ENCODE data around the gene PDGFRB. TPM values are rescaled to one million over a fixed set of nuclear protein-coding genes. Genes with fewer than 3 reads are reported as not detected.

The PDGFRB gene
- total RNA-seq, 5 donors from 2014 or later (not counting 1 experiment from before 2014, with no cell fraction given): 0.32 to 3.6 (median 1.6) TPM

DNA sequence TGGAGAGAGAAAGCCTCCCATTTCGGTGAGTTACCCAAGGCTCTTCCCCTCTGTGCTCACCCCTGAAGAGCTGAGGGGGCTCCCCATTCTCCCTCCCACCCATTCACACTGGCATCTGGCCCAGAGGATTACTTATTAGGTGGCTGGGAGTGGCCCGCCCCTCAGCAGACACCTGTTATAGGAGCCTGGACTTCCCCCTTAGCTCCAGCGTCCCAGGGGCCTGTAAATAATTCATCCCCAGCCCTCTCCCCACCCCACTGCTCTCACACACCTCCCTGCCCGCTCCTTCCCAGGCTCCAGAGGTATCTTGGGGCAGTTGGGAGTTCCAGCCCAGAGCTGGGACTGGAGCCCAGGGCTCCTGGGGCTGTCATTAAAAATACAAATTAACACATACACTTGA, 22.6 kb upstream of the PDGFRB start:
- ChIA-PET POLR2A (no interaction called here), CTCF (no interaction called here)
- no peak for ATAC-seq (replicated peaks in 1 of 4)
- no peak for DNase-seq
- no peaks in the 10 kb centered on the region for H3K4me1 ChIP-seq (ENCODE audit: control insufficient read depth in 1 of 2, extremely low read depth in 1 of 2, insufficient read depth in 2 of 2, low read length in 2 of 2)
- Mint-ChIP-seq H3K9me3 (no peaks in the 10 kb centered on the region), H3K27me3 (peaks cover 9% of the 10 kb centered on the region in 2 donors), H3K4me1 (no peaks in the 10 kb centered on the region), H3K27ac (no peak overlapping the region), H3K4me3 (no peak overlapping the region), H3K36me3 (no peaks in the 10 kb centered on the region)
- no peak overlapping the region for H3K4me3 ChIP-seq (ENCODE audit: control insufficient read depth in 1 of 2, extremely low read depth in 1 of 2, low read length in 1 of 2)
- H3K27me3 ChIP-seq (replicated peaks in 1 of 2; ENCODE audit: control insufficient read depth in 2 of 2, extremely low read depth in 1 of 2, insufficient read depth in 2 of 2, low read length in 1 of 2): peaks cover 0 to 30% of the 10 kb centered on the region in 2 experiments
- no peak overlapping the region for H3K27ac ChIP-seq (ENCODE audit: low read length)
- WGBS (ENCODE audit: insufficient coverage): no CpG with 5 or more reads among the region's 4 CpGs
- H3K9me3 ChIP-seq: no peaks in the 10 kb centered on the region
- H3K36me3 ChIP-seq (ENCODE audit: control insufficient read depth in 2 of 2, extremely low read depth in 1 of 2, insufficient read depth in 1 of 2, low read length in 1 of 2): no peaks in the 10 kb centered on the region

DNA sequence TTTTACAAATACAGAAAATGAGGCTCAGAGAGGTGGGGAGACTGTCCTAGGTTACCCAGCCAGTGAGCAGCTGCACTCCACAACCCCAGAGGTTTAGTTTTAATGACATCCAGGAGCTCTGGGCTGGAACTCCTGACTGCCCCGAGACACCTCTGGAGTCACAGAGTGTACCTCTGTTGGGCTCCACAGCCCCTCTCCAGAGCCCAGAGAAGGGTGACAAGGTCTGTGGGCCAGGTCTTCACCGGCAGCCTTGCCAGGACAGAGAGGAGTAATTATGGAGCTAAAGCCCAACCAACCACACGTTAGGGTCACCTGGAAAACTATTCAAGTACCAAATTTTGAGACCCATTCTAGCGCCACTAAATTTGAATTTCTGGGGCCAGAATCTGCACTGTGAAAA, 22.1 kb upstream of the PDGFRB start:
- Histone ChIP-seq H3K9me3 (no peaks in the 10 kb centered on the region), H3K4me3 (ENCODE audit: control insufficient read depth in 1 of 2, extremely low read depth in 1 of 2, low read length in 1 of 2) (no peak overlapping the region), H3K4me1 (ENCODE audit: control insufficient read depth in 1 of 2, extremely low read depth in 1 of 2, insufficient read depth in 2 of 2, low read length in 2 of 2) (no peaks in the 10 kb centered on the region), H3K27ac (ENCODE audit: low read length) (no peak overlapping the region), H3K27me3 (replicated peaks in 1 of 2; ENCODE audit: control insufficient read depth in 2 of 2, extremely low read depth in 1 of 2, insufficient read depth in 2 of 2, low read length in 1 of 2) (peaks cover 0 to 32% of the 10 kb centered on the region in 2 experiments), H3K36me3 (ENCODE audit: control insufficient read depth in 2 of 2, extremely low read depth in 1 of 2, insufficient read depth in 1 of 2, low read length in 1 of 2) (no peaks in the 10 kb centered on the region)
- no peak for ATAC-seq (replicated peaks in 1 of 4)
- WGBS (ENCODE audit: insufficient coverage): 93% methylated on average over 4 of the region's 4 CpGs
- Mint-ChIP-seq H3K36me3 (no peaks in the 10 kb centered on the region), H3K27me3 (peaks cover 10 to 12% of the 10 kb centered on the region in 2 donors), H3K4me1 (no peaks in the 10 kb centered on the region), H3K27ac (no peak overlapping the region), H3K4me3 (no peak overlapping the region), H3K9me3 (no peaks in the 10 kb centered on the region)
- POLR2A ChIA-PET: no interaction called here
- no peak for DNase-seq
- CTCF ChIA-PET: no interaction called here

DNA sequence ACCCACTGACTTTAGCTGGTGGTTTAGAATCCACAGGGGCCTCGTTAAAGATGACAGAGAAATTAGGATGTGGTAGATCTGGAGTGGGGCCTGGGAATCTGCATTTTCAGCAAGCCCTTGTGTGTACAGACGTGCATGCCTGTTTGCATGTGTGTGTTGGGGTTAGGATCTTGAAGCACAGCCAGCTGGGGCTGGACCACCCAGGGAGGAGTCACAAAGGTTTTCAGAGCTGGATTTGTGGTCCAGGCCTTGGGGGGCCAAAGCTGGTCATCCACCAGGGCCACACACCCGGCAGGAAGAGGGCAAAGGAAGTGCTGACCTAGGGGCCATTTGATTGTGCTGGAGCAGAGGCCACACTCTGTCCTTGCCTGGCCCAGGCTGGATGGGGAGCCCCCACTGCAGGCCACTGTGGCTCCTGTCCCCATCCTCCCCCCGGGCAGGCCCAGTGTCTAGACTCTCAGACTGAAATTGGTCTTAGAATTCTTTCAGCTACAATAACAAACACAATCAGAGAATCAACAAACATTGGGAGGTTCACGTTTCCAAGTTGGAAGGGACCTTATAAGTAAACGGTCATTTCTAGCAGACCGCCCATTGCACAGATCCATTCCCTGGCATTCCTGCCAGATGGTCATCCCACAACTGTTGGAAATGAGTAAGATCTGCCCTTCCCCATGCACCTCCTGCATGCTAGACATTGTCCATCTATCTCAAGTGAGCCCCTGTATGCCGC, 21.3 kb upstream of the PDGFRB start:
- Histone ChIP-seq H3K4me1 (ENCODE audit: control insufficient read depth in 1 of 2, extremely low read depth in 1 of 2, insufficient read depth in 2 of 2, low read length in 2 of 2) (no peaks in the 10 kb centered on the region), H3K4me3 (ENCODE audit: control insufficient read depth in 1 of 2, extremely low read depth in 1 of 2, low read length in 1 of 2) (no peak overlapping the region), H3K36me3 (ENCODE audit: control insufficient read depth in 2 of 2, extremely low read depth in 1 of 2, insufficient read depth in 1 of 2, low read length in 1 of 2) (no peaks in the 10 kb centered on the region), H3K27ac (ENCODE audit: low read length) (no peak overlapping the region), H3K27me3 (replicated peaks in 1 of 2; ENCODE audit: control insufficient read depth in 2 of 2, extremely low read depth in 1 of 2, insufficient read depth in 2 of 2, low read length in 1 of 2) (peaks cover 0 to 35% of the 10 kb centered on the region in 2 experiments), H3K9me3 (no peaks in the 10 kb centered on the region)
- no peak overlapping the region for H3K27ac Mint-ChIP-seq
- CTCF ChIA-PET: no interaction called here
- no peak overlapping the region for H3K4me3 Mint-ChIP-seq
- no peaks in the 10 kb centered on the region for H3K4me1 Mint-ChIP-seq
- no peak for DNase-seq
- WGBS (ENCODE audit: insufficient coverage): 74% methylated on average over 4 of the region's 8 CpGs
- H3K27me3 Mint-ChIP-seq: peaks cover 10 to 17% of the 10 kb centered on the region in 2 donors
- POLR2A ChIA-PET: no interaction called here
- ATAC-seq (replicated peaks in 1 of 4): no peak
- H3K9me3 Mint-ChIP-seq: no peaks in the 10 kb centered on the region
- H3K36me3 Mint-ChIP-seq: no peaks in the 10 kb centered on the region

DNA sequence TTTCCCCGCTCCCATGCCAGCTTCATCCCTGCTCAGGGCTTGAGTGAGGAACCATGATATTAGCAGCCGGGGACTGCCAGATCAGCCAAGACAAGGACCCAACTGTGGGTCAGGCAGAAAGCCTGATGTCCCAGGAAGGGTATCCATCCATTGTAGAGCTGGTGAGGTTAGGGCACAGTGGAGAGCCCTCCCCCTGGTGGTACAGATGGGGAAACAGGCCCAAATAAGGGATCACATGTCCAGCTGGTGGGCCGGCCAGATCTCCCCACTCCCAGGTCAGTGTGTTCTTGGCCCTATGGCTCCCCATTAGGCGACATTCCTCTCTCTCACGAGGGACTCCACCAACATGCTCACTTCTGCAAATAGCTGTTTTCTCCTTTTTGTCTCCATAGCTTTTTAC, 19.9 kb upstream of the PDGFRB start:
- no peaks in the 10 kb centered on the region for H3K9me3 ChIP-seq
- Mint-ChIP-seq H3K9me3 (no peaks in the 10 kb centered on the region), H3K27ac (no peak overlapping the region), H3K4me1 (no peaks in the 10 kb centered on the region), H3K4me3 (no peak overlapping the region), H3K36me3 (no peaks in the 10 kb centered on the region), H3K27me3 (peaks cover 13 to 23% of the 10 kb centered on the region in 2 donors)
- H3K27ac ChIP-seq (ENCODE audit: low read length): no peak overlapping the region
- ATAC-seq (replicated peaks in 1 of 4) (no peak), DNase-seq (no peak)
- no peaks in the 10 kb centered on the region for H3K4me1 ChIP-seq (ENCODE audit: control insufficient read depth in 1 of 2, extremely low read depth in 1 of 2, insufficient read depth in 2 of 2, low read length in 2 of 2)
- 73% methylated on average over 3 of the region's 5 CpGs for WGBS (ENCODE audit: insufficient coverage)
- ChIA-PET POLR2A (no interaction called here), CTCF (interaction anchor here in 1 of 2 donors (0.6 kb wide), 1 partner anchor 283 kb away, joined by 5 read pairs; no protein-coding TSS in a partner anchor)
- H3K36me3 ChIP-seq (ENCODE audit: control insufficient read depth in 2 of 2, extremely low read depth in 1 of 2, insufficient read depth in 1 of 2, low read length in 1 of 2): no peaks in the 10 kb centered on the region
- H3K4me3 ChIP-seq (ENCODE audit: control insufficient read depth in 1 of 2, extremely low read depth in 1 of 2, low read length in 1 of 2): no peak overlapping the region
- H3K27me3 ChIP-seq (replicated peaks in 1 of 2; ENCODE audit: control insufficient read depth in 2 of 2, extremely low read depth in 1 of 2, insufficient read depth in 2 of 2, low read length in 1 of 2): peaks cover 0 to 37% of the 10 kb centered on the region in 2 experiments

DNA sequence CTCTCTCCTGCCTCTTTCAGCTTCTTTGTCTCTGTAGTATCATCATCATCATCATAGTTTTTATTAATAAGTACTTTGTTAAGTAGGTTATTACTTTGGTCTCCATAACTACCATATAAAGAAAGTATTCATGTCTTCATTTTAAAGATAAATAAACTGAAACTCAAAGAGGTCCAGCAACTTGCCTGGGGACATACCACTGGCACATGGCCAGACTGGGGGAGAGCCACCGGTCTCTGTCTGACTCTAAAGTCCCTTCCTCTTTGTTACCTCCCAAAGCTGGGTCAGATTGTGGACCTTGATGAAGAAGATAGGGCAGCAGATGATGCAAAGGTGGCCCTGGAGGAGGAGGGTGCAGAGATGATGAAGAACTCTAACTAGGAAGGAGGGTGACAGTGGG, 19.4 kb upstream of the PDGFRB start:
- Histone ChIP-seq H3K4me1 (ENCODE audit: control insufficient read depth in 1 of 2, extremely low read depth in 1 of 2, insufficient read depth in 2 of 2, low read length in 2 of 2) (no peaks in the 10 kb centered on the region), H3K27ac (ENCODE audit: low read length) (no peak overlapping the region), H3K4me3 (ENCODE audit: control insufficient read depth in 1 of 2, extremely low read depth in 1 of 2, low read length in 1 of 2) (no peak overlapping the region), H3K36me3 (ENCODE audit: control insufficient read depth in 2 of 2, extremely low read depth in 1 of 2, insufficient read depth in 1 of 2, low read length in 1 of 2) (no peaks in the 10 kb centered on the region), H3K9me3 (no peaks in the 10 kb centered on the region), H3K27me3 (replicated peaks in 1 of 2; ENCODE audit: control insufficient read depth in 2 of 2, extremely low read depth in 1 of 2, insufficient read depth in 2 of 2, low read length in 1 of 2) (peaks cover 0 to 34% of the 10 kb centered on the region in 2 experiments)
- no peak for ATAC-seq (replicated peaks in 1 of 4)
- no peak overlapping the region for H3K4me3 Mint-ChIP-seq
- H3K27me3 Mint-ChIP-seq: peaks cover 18 to 27% of the 10 kb centered on the region in 2 donors
- no peak overlapping the region for H3K27ac Mint-ChIP-seq
- WGBS (ENCODE audit: insufficient coverage): no CpG with 5 or more reads among the region's 1 CpG
- ChIA-PET POLR2A (no interaction called here), CTCF (no interaction called here)
- no peak for DNase-seq
- H3K36me3 Mint-ChIP-seq: no peaks in the 10 kb centered on the region
- H3K4me1 Mint-ChIP-seq: no peaks in the 10 kb centered on the region
- H3K9me3 Mint-ChIP-seq: no peaks in the 10 kb centered on the region

DNA sequence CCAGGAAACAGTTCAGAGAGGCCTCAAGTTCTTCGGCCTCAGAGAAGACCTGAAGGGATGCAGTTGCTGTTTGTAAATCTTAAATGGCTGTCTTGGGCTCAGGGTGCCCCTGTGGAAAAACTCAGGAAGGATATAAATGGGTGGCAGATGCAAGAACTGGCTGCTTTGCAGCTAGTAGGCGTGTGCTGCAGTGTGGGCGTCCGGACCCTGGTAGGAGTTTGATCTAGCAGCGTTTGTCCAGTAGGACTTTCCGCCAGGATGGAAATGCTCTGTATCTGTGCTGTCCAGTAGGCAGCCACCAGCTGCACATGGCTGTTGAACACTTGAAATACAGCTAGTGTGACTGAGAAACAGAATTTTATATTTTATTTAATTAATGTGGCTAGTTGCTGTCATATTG, 18.6 kb upstream of the PDGFRB start:
- H3K4me3 Mint-ChIP-seq: no peak overlapping the region
- POLR2A ChIA-PET: no interaction called here
- H3K27ac Mint-ChIP-seq: no peak overlapping the region
- WGBS (ENCODE audit: insufficient coverage): 86% methylated on average over 6 of the region's 6 CpGs
- peaks cover 24 to 29% of the 10 kb centered on the region in 2 donors for H3K27me3 Mint-ChIP-seq
- CTCF ChIA-PET: no interaction called here
- no peaks in the 10 kb centered on the region for H3K4me1 ChIP-seq (ENCODE audit: control insufficient read depth in 1 of 2, extremely low read depth in 1 of 2, insufficient read depth in 2 of 2, low read length in 2 of 2)
- peaks cover 0 to 32% of the 10 kb centered on the region in 2 experiments for H3K27me3 ChIP-seq (replicated peaks in 1 of 2; ENCODE audit: control insufficient read depth in 2 of 2, extremely low read depth in 1 of 2, insufficient read depth in 2 of 2, low read length in 1 of 2)
- H3K36me3 ChIP-seq (ENCODE audit: control insufficient read depth in 2 of 2, extremely low read depth in 1 of 2, insufficient read depth in 1 of 2, low read length in 1 of 2): no peaks in the 10 kb centered on the region
- H3K27ac ChIP-seq (ENCODE audit: low read length): no peak overlapping the region
- H3K9me3 ChIP-seq: no peaks in the 10 kb centered on the region
- no peaks in the 10 kb centered on the region for H3K9me3 Mint-ChIP-seq
- H3K4me1 Mint-ChIP-seq: no peaks in the 10 kb centered on the region
- no peaks in the 10 kb centered on the region for H3K36me3 Mint-ChIP-seq
- H3K4me3 ChIP-seq (ENCODE audit: control insufficient read depth in 1 of 2, extremely low read depth in 1 of 2, low read length in 1 of 2): no peak overlapping the region
- no peak for DNase-seq
- no peak for ATAC-seq (replicated peaks in 1 of 4)
